ENCODE measurements around the gene SHOC2.
"Not testable (repeated sequence)": the region's sequence is repeated elsewhere in the genome, so short reads cannot be mapped to it uniquely, and the experiment has no call there.

SHOC2 gene

DNA sequence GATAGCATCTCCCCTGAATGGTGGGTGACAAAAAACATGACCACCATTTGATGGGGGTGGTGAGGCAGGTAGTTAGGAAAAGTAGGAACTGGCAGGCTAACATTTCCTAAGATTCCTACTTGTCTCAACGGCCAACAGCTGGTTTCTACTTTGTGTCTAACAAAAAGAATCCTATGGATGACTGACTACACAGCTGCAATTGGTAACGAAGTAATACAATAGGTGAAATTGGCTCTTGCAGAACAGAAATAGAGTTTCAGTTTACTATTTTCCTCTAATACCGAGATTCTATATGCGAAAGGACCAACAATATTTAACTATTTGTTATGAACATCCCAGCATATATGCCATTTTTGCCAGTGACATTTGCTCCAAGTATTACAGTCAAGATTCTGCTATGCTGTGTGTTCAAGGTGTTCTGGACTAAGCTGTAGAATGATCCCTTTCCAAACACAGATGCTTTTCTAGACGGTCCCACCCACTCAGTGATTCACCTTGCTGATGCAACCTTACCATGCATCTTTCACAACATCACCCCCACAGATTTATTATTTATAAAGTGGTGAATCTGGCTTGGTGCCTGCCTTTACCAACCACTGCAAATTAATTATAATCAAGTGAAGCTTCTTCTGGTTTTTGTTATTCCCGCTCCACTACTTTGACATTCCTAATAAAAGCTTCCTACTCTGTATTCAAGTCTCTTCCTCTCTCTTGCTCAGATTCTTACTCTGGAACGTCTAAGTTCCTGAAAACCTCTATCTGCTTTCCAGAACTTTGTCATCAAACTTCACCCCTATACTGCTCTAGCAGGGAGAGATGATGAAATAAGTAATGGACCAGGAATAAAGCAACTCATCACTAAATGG lies 17.2 kb upstream of the SHOC2 start:
- peak; percentile 30 for DNase-seq (ENCODE audit: low read depth)

DNA sequence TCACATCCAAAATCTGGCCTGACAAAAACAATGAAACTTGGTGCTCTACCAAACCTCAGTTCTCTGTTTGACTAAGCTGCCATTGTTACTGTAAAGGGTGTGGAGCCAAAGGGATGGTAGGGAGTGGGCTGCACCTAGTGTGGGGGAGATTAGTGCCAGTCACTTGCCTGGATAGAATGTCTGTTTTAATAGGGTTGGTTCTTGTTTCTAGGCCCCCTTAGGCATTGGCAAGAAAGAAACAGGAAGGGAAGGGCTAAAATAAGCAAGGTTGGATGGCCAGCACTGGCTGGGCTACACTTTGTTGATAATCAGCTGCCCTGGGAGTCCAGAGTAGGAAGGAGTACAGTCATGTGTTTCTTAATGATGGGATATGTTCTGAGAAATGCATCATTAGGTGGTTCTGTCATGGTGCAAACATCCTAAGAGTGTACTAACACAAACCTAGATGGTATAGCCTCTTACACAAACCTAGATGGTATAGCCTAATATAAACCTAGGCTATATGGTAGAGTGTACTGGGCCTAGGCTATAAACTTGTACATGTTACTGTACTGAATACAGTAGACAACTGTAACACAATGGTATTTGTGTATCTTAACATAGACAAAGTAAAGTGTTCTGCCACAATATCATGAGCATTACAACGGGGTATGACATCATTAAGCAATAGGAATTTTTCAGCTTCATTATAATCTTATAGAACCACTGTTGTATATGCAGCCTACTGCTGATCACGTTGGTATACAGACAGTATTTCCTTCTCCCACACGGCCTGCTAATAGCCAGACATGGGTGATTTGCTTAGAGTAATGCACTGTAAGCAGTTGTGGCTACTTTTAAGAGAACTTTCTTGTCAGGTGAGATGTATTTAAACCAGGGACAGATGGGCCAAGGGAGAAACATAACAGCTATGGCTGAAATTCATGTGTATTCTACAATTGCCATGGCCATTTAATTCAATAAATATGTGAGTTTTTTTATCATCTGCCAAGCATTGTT lies 15.8 kb upstream of the SHOC2 start:
- DNase-seq (ENCODE audit: low read depth) = no peak

DNA sequence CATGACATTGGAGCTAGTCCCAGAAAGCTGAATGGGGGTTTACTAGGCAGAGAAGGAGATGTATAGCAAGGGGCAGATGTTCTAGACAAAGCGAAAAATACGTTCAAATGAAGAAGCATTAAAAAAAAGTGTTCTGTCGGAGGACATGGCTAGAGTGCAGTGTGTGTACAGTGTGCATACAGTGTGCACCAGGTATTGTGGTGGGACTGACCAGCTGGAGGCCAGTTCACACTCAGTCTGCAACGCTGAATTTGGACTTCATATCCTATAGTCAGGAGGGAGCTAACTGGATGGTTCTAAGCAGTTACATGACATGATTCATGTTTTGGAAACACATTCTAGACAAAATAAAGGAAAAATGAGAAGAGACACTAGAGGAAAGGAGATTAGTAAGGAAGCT lies 9.3 kb upstream of the SHOC2 start:
- DNase-seq (ENCODE audit: low read depth) = no peak

DNA sequence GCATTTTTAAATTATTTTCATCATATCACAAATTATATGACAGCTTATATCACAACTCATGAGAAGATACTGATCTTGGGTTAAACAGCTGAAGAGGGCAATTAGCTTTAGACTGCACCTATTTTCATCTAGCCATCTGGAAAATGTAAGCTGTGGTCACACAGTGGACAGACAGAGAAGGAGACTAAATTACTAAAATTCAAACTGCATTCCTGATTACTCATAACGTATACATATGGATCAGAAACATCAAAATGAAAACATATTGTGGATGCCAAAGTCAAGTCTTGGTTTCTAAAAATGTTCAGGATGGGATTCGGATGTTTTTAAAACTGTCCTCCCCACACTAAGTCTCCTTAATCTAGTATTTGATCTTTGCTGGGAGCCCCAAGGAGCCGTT lies 7.0 kb upstream of the SHOC2 start:
- no peak for DNase-seq (ENCODE audit: low read depth)

DNA sequence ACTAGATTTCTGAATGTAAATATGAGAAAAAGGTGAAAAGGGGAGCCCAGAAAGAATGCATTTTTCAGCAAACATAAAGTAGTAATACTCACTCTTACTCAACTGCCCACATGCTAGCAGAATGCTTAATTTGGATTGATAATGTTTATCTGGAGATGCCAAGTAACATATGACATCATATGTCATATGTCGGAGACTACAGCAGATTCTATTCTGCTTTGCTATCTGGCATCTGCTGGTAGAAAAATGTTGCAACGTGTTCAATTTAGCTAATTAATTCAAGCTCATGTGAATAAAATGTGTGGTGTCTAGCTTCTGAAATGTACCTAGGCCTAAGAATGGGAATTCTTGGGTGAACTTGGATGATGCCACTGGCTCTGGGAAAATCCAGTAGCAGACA lies 5.0 kb upstream of the SHOC2 start:
- DNase-seq (ENCODE audit: low read depth) = no peak

DNA sequence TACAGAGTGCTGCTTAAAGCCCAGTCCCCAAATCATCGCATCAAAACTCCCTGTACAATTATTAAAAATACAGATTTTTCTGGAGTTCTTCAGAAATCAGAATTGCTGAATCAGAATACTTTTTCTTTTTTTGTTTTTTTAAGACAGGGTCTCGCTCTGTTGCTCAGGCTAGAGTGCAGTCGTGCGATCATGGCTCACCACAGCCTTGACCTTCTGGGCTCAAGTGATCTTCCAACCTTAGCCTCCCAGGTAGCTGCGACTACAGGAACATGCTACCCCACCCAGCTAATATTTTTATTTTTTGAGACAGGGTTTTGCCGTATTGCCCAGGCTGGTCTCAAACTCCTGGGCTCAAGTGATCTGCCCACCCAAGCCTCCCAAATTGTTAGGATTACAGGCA lies 4.4 kb upstream of the SHOC2 start:
- DNase-seq (ENCODE audit: low read depth) = no peak

DNA sequence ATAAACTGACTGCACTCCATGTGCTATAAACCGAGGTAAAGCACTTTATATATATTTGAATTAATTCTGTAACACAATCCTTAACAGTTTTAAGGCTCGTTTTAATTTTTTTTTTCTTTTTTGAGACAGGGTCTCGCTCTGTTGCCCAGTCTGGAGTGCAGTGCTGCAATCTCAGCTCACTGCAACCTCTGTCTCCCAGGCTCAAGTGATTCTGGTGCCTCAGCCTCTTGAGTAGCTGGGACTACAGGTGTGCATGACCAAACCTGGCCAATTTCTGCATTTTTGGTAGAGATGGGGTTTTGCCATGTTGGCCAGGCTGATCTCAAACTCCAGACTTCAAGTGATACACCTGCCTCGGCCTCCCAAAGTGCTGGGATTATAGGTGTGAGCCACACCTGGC lies 3.8 kb upstream of the SHOC2 start:
- not testable (repeated sequence) for DNase-seq (ENCODE audit: low read depth)

DNA sequence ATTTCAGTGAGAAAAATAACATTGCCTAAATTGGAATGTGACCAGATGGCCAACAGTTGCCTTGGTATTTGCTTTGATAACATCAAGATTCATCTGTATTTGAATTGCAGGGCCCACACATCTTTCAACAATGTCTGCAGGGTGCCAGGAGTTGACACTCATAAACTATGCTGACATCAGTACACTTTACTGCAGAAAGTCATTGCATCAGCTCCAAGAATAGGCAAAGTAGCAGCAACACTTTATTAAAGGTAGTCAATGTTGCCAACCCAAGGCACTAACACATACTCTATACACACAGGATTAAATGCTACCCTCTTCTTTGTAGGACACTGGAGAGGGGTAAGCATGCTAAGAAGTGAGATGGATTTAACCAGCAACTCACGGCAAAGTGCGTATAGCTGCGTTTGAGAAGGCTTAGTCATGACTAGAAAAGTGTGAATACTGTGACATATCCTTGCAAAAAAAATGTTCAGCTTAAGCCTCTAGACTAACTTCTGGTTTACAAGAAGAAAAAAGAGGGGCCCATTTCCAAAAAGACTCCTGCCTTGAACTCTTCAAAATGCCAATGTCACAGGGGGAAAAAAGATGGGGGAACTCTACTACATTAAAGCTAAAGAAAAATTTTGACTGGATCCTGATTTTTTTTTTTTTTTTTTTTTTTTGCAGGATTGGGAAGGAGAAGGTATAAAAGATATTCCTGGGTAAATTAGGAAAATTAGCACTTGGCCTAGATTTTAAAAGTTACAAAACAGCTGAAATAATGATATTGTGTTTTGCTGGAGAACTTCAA lies 2.7 kb upstream of the SHOC2 start:
- DNase-seq (ENCODE audit: low read depth) = no peak

DNA sequence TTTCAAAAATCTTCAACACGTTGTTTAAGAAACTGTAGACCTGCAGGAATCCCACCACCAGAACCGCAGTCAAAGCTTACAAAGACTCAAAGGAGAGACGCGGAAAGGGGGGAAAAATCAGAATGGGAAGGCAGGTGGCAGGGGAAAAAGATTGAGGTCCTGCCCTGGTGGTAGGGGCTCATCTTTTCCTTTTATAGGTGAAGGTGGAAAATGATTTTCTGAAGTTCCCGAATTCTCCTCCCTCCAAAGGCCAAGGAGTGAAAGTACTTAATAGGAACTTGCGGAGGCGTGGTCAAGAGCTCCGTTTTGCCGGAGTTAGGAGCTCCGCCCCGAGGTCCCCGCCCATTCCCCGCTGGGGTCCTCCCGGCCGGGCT lies 1.1 kb upstream of the SHOC2 start:
- DNase-seq (ENCODE audit: low read depth) = peak; percentile 79

DNA sequence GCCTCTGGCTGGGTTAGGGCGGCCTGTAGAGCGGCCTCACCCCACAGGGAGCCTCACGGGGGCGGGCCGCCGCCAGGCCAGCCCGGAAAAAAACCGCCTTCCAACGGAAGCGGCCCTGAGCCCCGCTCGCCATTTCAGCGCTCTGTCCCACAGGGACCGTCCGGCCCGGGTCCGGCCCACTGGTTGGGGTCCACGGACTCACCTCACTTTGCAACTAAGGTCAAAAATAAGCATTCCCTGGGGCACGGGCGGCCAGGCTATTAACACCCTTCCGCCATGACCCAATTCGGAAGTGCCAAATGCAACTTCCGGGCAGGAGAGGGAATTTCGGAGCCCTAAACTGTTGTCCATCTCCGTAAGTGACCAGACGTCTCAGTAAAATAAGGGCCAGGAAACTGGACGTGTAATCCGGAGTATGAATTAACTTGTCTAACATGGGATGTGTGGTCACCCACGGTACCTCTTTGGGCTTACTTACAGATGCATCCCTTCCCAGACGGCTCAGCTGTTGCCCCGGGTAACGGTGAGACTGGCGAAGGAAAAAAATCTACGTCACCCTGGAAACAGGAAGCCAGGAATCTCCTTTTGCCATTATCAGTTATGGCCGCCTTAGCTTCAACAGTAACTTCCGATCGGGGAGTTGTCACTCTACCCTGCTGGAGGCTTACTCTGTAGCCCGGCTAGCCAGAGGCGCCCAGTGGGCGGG lies 608 bp upstream of the SHOC2 start, which contains the start of gene BBIP1:
Gene BBIP1, minus strand, starts transcription at position 538 of the 706 bp plus-strand sequence. CDS start 1,023 bp downstream, outside the sequence.
- no peak for DNase-seq (ENCODE audit: low read depth)

DNA sequence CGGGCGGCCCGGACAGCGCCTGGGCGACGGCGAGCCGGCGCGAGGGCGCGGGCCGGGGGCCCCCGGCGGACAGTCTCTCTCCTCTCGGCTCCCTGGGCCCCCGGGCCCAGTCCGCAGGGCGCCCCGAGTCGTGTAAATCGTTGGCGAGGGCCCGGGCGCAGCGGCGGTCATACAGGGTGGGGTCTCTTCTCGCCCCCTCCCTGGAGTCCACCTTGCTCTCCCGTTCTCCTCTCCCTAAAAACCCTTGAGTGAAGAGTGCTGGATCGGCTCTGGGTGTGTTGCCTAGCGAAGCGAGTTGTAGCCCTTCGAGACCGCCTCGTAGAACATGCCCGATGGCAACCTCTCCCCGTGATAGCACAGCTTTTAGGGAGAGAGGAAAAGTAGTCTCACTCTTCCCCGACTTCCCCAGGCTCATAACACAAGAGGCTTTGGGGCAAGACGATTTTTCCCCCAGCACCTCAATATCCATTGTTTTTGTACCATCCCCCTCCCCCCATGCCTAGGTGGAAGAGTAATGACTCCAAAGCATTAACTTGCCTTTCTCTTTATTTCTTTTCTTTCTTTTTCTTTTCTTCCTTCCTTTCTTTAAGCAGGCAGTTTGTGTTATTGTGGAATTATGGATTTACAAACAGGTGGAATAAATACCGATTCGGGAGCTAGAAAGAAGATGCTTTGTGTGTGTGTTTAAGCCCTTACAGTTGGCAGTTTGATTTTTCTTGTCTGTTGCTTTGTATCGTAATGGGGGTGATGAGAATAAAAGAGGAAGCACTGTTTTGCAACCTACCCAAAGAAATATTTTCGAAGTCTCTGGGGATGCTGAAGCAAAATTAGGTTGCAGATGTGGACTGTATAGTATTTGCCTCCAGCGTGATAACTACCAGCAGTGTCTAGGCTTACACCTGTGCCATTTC lies 822 bp downstream of the SHOC2 start:
- no peak for DNase-seq (ENCODE audit: low read depth)

DNA sequence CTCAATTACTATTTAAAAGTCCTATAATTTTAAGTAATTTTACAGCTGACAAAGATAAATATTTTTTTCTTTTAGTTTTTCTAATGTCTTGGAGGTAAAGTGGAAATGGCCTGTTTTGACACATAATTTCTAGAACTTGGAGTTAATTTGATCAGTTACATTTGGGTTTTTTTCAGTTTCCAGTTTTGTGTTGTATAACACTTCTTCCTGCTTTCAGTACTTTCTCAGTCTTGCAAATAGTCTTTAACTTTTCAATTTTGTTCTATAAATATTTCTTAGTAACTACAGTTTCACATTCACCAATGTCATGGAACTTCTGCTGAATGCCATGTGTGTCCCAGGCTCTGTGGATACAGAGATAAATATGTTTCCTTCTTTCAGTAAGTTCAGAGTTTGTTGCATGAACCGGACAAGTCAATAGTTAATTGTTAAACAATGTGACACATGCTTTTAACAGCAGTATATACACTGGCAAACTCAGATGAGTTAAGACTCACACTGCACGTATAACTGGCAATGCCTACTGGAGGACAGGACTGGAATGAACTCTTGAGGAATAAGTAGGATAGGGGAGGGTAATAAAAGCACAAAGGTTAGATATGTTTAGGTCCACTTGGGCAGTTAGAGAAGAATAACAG lies 4.6 kb downstream of the SHOC2 start:
- no peak for DNase-seq (ENCODE audit: low read depth)

DNA sequence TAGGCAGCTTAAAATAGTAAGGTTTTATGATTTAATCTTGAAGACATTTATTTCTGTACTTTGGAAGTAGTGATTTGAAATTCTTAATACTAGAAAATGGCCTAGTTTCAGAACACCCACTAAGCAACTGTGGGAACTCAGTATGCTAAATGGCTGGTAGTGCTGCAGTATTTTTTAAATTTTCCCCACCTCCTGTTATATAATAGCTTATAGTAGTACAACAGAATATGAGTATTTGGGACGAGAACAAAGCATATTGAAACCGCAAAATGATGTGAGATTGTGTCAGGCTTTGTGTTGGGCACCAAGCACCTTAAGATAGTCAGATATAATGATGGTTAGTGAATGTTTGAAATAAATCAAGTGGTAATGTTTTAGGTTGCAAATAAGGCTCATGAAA lies 8.1 kb downstream of the SHOC2 start:
- DNase-seq (ENCODE audit: low read depth) = no peak

DNA sequence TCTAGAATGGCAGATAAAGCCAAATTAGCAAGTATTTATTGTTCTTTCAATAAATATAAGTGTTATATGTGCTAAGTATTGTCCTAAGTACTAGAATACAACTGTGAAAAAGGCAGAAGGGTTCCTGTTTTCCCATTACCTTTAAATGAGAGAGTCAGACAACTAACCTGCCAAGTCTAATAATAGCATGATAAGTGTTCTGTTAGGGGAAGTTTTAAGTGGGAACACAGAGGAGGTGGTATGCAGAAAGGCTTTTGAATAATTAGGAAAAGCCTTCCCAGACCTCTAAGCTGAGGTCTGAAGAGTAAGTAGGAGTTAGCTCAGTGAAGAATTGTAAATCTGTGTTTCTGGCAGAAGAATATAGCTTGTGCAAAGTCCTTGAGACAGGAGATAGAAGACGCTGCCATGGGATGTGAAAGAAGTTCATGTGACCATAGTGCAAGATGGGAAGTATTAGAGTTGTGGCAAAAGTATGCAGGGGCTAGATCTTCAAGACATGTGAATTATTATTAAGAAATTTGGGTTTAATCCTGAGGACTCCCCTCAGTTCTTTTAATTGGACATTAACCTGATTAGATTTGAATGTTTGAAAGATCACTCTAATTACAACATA lies 12.5 kb downstream of the SHOC2 start:
- no peak for DNase-seq (ENCODE audit: low read depth)

DNA sequence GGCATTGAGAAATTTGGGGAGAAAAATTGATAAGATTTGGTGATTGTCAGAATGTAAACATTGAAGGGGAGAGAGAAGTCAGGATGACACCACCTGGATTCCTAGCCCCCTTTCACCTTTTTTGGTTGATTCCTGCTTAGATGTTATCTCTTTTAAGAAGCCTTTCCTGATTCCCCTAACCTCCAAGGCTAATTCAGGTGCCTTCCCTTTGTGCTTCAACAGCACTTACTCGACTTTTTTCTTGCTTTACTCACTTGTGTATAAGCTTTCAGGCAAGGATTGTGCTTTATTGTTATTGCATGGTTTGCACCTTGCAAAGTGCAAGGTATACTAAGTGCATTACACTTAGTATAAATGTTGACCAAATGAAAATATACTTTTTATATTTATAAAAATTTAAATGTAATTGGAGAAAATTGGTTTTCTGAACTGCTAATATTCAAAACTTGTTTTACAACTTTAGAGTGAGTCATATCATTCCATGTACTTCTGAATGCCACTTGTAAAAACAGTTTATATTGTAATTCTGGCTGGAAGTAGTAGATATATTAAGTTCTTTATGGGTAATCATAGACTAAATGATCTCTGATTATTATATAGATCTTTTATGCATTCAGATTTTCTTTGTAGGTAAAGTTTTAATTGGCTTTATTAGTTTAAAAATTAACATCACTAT lies 13.2 kb downstream of the SHOC2 start:
- DNase-seq (ENCODE audit: low read depth) = no peak

DNA sequence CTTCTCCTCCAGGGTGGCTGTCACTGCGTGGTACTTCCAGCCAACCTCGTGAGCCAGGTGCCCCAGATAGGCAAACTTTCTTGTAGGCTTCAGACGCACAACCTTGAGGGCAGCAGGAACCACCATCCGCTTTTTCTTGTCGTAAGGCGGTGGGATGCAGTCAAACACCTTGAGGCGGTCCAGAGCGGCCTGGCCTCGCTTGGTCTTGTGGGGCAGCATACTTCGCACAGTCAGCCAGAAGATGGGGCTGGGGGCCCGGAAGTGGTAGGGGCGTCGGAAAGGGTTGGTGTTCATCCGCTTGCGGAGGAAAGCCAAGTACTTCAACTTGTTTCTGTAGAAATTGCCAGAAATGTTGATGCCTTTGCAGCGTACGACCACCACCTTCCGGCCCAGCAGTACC lies 17.4 kb downstream of the SHOC2 start:
- no peak for DNase-seq (ENCODE audit: low read depth)

DNA sequence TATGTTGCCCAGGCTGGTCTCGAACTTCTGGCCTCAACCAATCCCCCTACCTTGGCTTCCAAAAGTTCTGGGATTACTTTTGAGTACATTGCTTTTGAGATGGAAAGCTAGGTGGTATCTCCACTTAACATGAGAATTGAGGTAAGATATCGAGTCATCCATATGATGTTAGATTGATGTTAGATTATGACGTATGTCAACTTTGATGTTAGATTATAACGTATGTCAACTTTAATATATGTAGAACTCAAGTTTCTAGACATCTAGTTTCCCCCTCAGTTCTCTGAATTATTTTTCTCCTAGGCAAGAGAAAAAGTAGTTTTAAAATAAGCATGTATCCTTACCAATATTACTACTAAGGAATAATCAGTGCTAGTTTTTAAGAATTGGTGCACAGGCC lies 20.0 kb downstream of the SHOC2 start:
- no peak for DNase-seq (ENCODE audit: low read depth)

DNA sequence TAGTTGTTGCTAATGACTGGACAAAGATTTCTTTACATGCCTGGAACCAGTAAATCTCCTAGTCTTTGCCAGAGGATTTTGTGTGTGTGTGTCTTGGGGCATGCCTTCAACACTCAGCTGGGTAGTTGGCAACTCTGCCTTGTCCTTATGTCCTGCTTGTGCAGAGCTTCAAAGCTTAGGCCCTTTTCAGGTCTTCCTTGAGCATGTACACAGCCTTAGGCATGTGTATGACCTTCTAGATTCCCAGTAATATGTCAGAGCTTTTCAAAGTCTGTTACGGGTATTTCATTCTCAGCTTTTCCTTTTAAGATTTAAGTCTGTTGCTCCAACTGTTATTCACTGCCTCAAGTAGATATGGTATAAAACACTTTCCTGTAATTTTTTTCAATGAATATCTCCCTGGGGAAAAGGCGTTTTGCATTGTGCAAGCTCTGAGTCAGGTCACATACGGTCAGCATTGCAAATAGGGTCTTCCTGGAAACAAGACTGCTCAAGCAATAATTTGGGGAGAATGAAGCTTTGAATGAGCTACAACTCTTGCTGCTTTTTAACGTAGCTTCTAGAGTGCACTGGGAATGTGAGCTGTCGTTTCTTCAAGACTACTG lies 25.5 kb downstream of the SHOC2 start:
- no peak for DNase-seq (ENCODE audit: low read depth)

Data from activated T-helper 9 cell treated with anti-CD3 and anti-CD28 coated beads, Interleukin-2, amount 50 U/mL, for 16 hours (primary cell).